Measurements from ENCODE around the gene TBCCD1. TPM values are rescaled to one million over a fixed set of nuclear protein-coding genes. Genes with fewer than 3 reads are reported as not detected.

TBCCD1 gene
- total RNA-seq, 1 donor from 2014 or later = 6.4 TPM

GRCh38 chr3:186540835-186541226 is 26.3 kb downstream of the TBCCD1 start:
- intact Hi-C loops (cut with DNase I) = loop anchor here (1.0 kb wide), 2 partner anchors 282 to 558 kb away; no protein-coding TSS in a partner anchor
- H3K9me3 ChIP-seq = no peaks in the 10 kb centered on the region
- no peaks in the 10 kb centered on the region for H3K27me3 ChIP-seq
- no peaks in the 10 kb centered on the region for H3K4me1 ChIP-seq
- no peak overlapping the region for H3K27ac ChIP-seq
- H3K36me3 ChIP-seq = peaks cover 0 to 10% of the 10 kb centered on the region in 2 donors
- DNase-seq (ENCODE audit: low spot score in 2 of 2) = no peak
- H3K4me3 ChIP-seq = no peak overlapping the region
- TF ChIP-seq CTCF (IDR thresholded peaks at IDR 0.05) = peak in 1 of 3 experiments; percentile 1

GRCh38 chr3:186540221-186540834 is 26.8 kb downstream of the TBCCD1 start:
- H3K9me3 ChIP-seq = no peaks in the 10 kb centered on the region
- DNase-seq (ENCODE audit: low spot score in 2 of 2) = peak in 1 of 2 donors; percentile 86
- peak; percentile 60 to 76 (median 70) for TF ChIP-seq CTCF (IDR thresholded peaks at IDR 0.05)
- peak overlapping the region; percentile 22 to 37 for H3K4me3 ChIP-seq
- peaks cover 0 to 10% of the 10 kb centered on the region in 2 donors for H3K36me3 ChIP-seq
- no peaks in the 10 kb centered on the region for H3K27me3 ChIP-seq
- intact Hi-C loops (cut with DNase I) = loop anchor here (1.0 kb wide), 2 partner anchors 281 to 557 kb away; no protein-coding TSS in a partner anchor
- H3K4me1 ChIP-seq = no peaks in the 10 kb centered on the region
- H3K27ac ChIP-seq = no peak overlapping the region

- no peak for TF ChIP-seq CTCF (IDR thresholded peaks at IDR 0.05)
- H3K27ac ChIP-seq = no peak overlapping the region
- no peak overlapping the region for H3K4me3 ChIP-seq
- no peaks in the 10 kb centered on the region for H3K27me3 ChIP-seq
- H3K4me1 ChIP-seq = no peaks in the 10 kb centered on the region
- no peaks in the 10 kb centered on the region for H3K9me3 ChIP-seq
- intact Hi-C loops (cut with DNase I) = loop anchor here (10.0 kb wide), 1 partner anchor 174 kb away; the partner anchor contains the start of gene DGKG
- peaks cover 0 to 2% of the 10 kb centered on the region in 2 donors for H3K36me3 ChIP-seq
- DNase-seq (ENCODE audit: low spot score in 2 of 2) = no peak
Measured at GRCh38 chr3:186538779-186539178, 28.4 kb downstream of the TBCCD1 start.

- TF ChIP-seq CTCF (IDR thresholded peaks at IDR 0.05) = no peak
- Histone ChIP-seq H3K4me3 (no peak overlapping the region), H3K27ac (no peak overlapping the region), H3K9me3 (no peaks in the 10 kb centered on the region), H3K27me3 (no peaks in the 10 kb centered on the region), H3K36me3 (no peaks in the 10 kb centered on the region), H3K4me1 (no peaks in the 10 kb centered on the region)
- no peak for DNase-seq (ENCODE audit: low spot score in 2 of 2)
- intact Hi-C loops (cut with DNase I) = loop anchor here (10.0 kb wide), 1 partner anchor 172 kb away; the partner anchor contains the start of gene DGKG
Measured at GRCh38 chr3:186536883-186537844, 30.0 kb downstream of the TBCCD1 start.

- H3K27me3 ChIP-seq = no peaks in the 10 kb centered on the region
- no peaks in the 10 kb centered on the region for H3K9me3 ChIP-seq
- intact Hi-C loops (cut with DNase I) = loop anchor here (10.0 kb wide), 1 partner anchor 169 kb away; the partner anchor contains the start of gene DGKG
- no peaks in the 10 kb centered on the region for H3K4me1 ChIP-seq
- TF ChIP-seq CTCF (IDR thresholded peaks at IDR 0.05) = no peak
- no peak overlapping the region for H3K4me3 ChIP-seq
- no peaks in the 10 kb centered on the region for H3K36me3 ChIP-seq
- DNase-seq (ENCODE audit: low spot score in 2 of 2) = no peak
- no peak overlapping the region for H3K27ac ChIP-seq
Measured at GRCh38 chr3:186534113-186534669, 32.9 kb downstream of the TBCCD1 start.
